SK-N-SH (cell line): ENCODE data around the gene TMEM131L. TPM values are rescaled to one million over a fixed set of nuclear protein-coding genes. Genes with fewer than 3 reads are reported as not detected.

Experiments used
- CTCF ChIA-PET: fragments of 300-600, 350-600 bp; formaldehyde crosslinking; extraction: SDS; loops from one replicate; lab custom pipeline; 2021; lab: Yijun Ruan, JAX
- POLR2A ChIA-PET: fragments of 350-600 bp; sonication (Branson Sonifier 250); formaldehyde crosslinking; extraction: SDS; loops from one replicate; lab custom pipeline; 2020; ENCODE audit warnings: antibody characterized with exemption, inconsistent platforms; lab: Yijun Ruan, JAX
- DNase-seq: peaks from one replicate; pipeline ENCODE4 v3.0.0; 2012
- H2AFZ ChIP-seq: fragments of 200-600 bp; sonication (generic); 2 replicates; pipeline ENCODE4 v1.8.1; 2016; ENCODE audit warnings: antibody characterized with exemption, mild to moderate bottlenecking, low read depth
- H3F3A ChIP-seq: fragments of 200-600 bp; sonication (generic); replicated peaks from 2 replicates; pipeline ENCODE3; 2016; ENCODE audit warnings: antibody characterized with exemption, mild to moderate bottlenecking; ENCODE audit not compliant: insufficient read depth
- H3K27ac ChIP-seq, 2 experiments: fragments of 200-500 bp in 1 of 2; fragments of 200-600 bp in 1 of 2; sonication (Bioruptor generic) in 1 of 2; sonication (generic), shearing (Covaris generic) in 1 of 2; 2 replicates each; pipeline versions ENCODE4 v1.5.1 to v1.6.1; 2014 to 2016; ENCODE audit warnings: low read depth in 2 of 2, inconsistent platforms in 1 of 2, low read length in 1 of 2, mild to moderate bottlenecking in 1 of 2, mixed read lengths in 1 of 2
- H3K27me3 ChIP-seq: fragments of 200-600 bp; sonication (generic), shearing (Covaris generic); 2 replicates; pipeline ENCODE4 v1.6.1; 2016; ENCODE audit warnings: mixed run types; ENCODE audit not compliant: insufficient read depth
- H3K36me3 ChIP-seq, 2 experiments: fragments of 200-500 bp in 1 of 2; fragments of 200-600 bp in 1 of 2; sonication (Bioruptor generic) in 1 of 2; sonication (generic) in 1 of 2; replicated peaks in 1 of 2; 2 replicates each; pipeline versions ENCODE3 to v1.5.1; 2014 to 2016; ENCODE audit warnings: low read length in 1 of 2, mild to moderate bottlenecking in 1 of 2; ENCODE audit not compliant: insufficient read depth in 2 of 2, control insufficient read depth in 1 of 2
- H3K4me1 ChIP-seq, 2 experiments: fragments of 200-500 bp in 1 of 2; fragments of 200-600 bp in 1 of 2; sonication (Bioruptor generic) in 1 of 2; sonication (generic), shearing (Covaris generic) in 1 of 2; 2 replicates each; pipeline versions ENCODE4 v1.5.1 to v1.6.1; 2014 to 2016; ENCODE audit warnings: low read depth in 1 of 2, low read length in 1 of 2, mixed run types in 1 of 2; ENCODE audit not compliant: insufficient read depth in 2 of 2, control insufficient read depth in 1 of 2
- H3K4me2 ChIP-seq: fragments of 200-600 bp; sonication (generic), shearing (Covaris generic); 2 replicates; pipeline ENCODE4 v1.6.1; 2017; ENCODE audit warnings: mixed run types
- H3K4me3 ChIP-seq, 2 experiments: fragments of 200-500 bp in 1 of 2; fragments of 200-600 bp in 1 of 2; sonication (Bioruptor generic) in 1 of 2; sonication (generic), shearing (Covaris generic) in 1 of 2; 2 replicates each; pipeline versions ENCODE4 v1.5.1 to v1.8.1; 2014 to 2016; ENCODE audit warnings: low read depth in 2 of 2, inconsistent platforms in 1 of 2, low read length in 1 of 2, mild to moderate bottlenecking in 1 of 2, mixed read lengths in 1 of 2, moderate library complexity in 1 of 2
- H3K79me2 ChIP-seq: fragments of 200-600 bp; sonication (generic); 2 replicates; pipeline ENCODE4 v1.8.1; 2017; ENCODE audit warnings: mild to moderate bottlenecking; ENCODE audit not compliant: insufficient read depth
- H3K9ac ChIP-seq: fragments of 200-600 bp; sonication (generic); 2 replicates; pipeline ENCODE4 v1.6.1; 2017; ENCODE audit warnings: mixed run types
- H3K9me2 ChIP-seq: fragments of 200-600 bp; sonication (generic); 2 replicates; pipeline ENCODE4 v1.6.1; 2017; ENCODE audit warnings: mixed run types
- H3K9me3 ChIP-seq: fragments of 200-600 bp; sonication (generic); 2 replicates; pipeline ENCODE4 v1.6.1; 2017; ENCODE audit warnings: mixed run types, mild to moderate bottlenecking, moderate library complexity
- H4K20me1 ChIP-seq: fragments of 200-600 bp; sonication (generic); 2 replicates; pipeline ENCODE4 v1.6.1; 2017; ENCODE audit warnings: mild to moderate bottlenecking, mixed run types; ENCODE audit not compliant: insufficient read depth
- CTCF ChIP-seq: fragments of 200-600 bp; sonication (generic); IDR thresholded peaks from 2 replicates; pipeline ENCODE4 v1.6.1; 2017; ENCODE audit warnings: antibody characterized with exemption, mild to moderate bottlenecking, moderate library complexity
- EP300 ChIP-seq, 2 experiments: IDR thresholded peaks; 2 replicates each; pipeline versions ENCODE4 v1.4.0 to v1.6.1; 2012; ENCODE audit warnings: borderline replicate concordance in 1 of 2, low read depth in 1 of 2, low read length in 1 of 2
- FOSL2 ChIP-seq: IDR thresholded peaks from 2 replicates; pipeline ENCODE4 v1.4.0; 2012; ENCODE audit warnings: low read depth, mild to moderate bottlenecking, moderate library complexity, borderline replicate concordance
- GABPA ChIP-seq: IDR thresholded peaks from 2 replicates; pipeline ENCODE4 v1.4.0; 2012; ENCODE audit warnings: low read depth, mild to moderate bottlenecking
- JUND ChIP-seq: IDR thresholded peaks from 2 replicates; pipeline ENCODE4 v1.4.0; 2012
- MAX ChIP-seq: IDR thresholded peaks from 2 replicates; pipeline ENCODE4 v1.4.0; 2012; ENCODE audit warnings: low read depth
- MEF2A ChIP-seq: IDR thresholded peaks from 2 replicates; pipeline ENCODE4 v1.4.0; 2012; ENCODE audit warnings: low read depth, borderline replicate concordance
- NFIC ChIP-seq: IDR thresholded peaks from 2 replicates; pipeline ENCODE4 v1.4.0; 2012; ENCODE audit warnings: borderline replicate concordance
- NRF1 ChIP-seq: IDR thresholded peaks from 2 replicates; pipeline ENCODE4 v1.6.1; 2012; ENCODE audit warnings: low read depth, mild to moderate bottlenecking, low read length
- PBX3 ChIP-seq: IDR thresholded peaks from 2 replicates; pipeline ENCODE4; 2012
- RXRA ChIP-seq: IDR thresholded peaks from 2 replicates; pipeline ENCODE4 v1.4.0; 2012; ENCODE audit warnings: low read depth, mild to moderate bottlenecking, borderline replicate concordance
- SMC3 ChIP-seq: IDR thresholded peaks from 2 replicates; pipeline ENCODE4 v1.6.1; 2012; ENCODE audit warnings: low read depth, low read length, improper control_type of control experiment
- TAF1 ChIP-seq: IDR thresholded peaks from 2 replicates; pipeline ENCODE4 v1.6.1; 2012; ENCODE audit warnings: low read depth, mild to moderate bottlenecking, low read length, moderate library complexity, borderline replicate concordance
- TCF12 ChIP-seq: IDR thresholded peaks from 2 replicates; pipeline ENCODE4 v1.4.0; 2012
- TEAD4 ChIP-seq: IDR thresholded peaks from 2 replicates; pipeline ENCODE4 v1.4.0; 2012; ENCODE audit warnings: mild to moderate bottlenecking, borderline replicate concordance; ENCODE audit not compliant: insufficient read depth
- USF1 ChIP-seq: IDR thresholded peaks from 2 replicates; pipeline ENCODE4 v1.4.0; 2012; ENCODE audit warnings: low read depth, borderline replicate concordance
- WGBS: methylation state at CpG from one replicate; pipeline ENCODE4 v1.1.6; 2017; ENCODE audit warnings: low lambda C conversion rate; 5-methylcytosine and 5-hydroxymethylcytosine counted together
- polyA plus RNA-seq, 3 experiments: library from polyadenylated mRNA; depleted of rRNA; stranded (reverse); fragments of >200 nt; gene quantifications; 2 replicates each; pipeline ENCODE4 v1.2.3, GENCODE V29; 2012

TMEM131L gene
- polyA plus RNA-seq, 1 of the 3 experiments (the other 2 are of a cell fraction): 6.2 TPM

GRCh38 chr4:153513596-153513995 is 47.4 kb downstream of the TMEM131L start:
- Histone ChIP-seq H3K79me2 (peaks cover 12% of the 10 kb centered on the region; the same call in 1 of the 2 replicates), H3K4me1 (peaks cover 0 to 30% of the 10 kb centered on the region in 2 experiments; a peak in 3 of 4 replicates), H3K27me3 (no peaks in the 10 kb centered on the region), H3K4me3 (peak overlapping the region in 1 of 2 experiments; percentile 23; a peak in 1 of 4 replicates), H3K9me2 (no peaks in the 10 kb centered on the region), H2AFZ (no peak overlapping the region), H3F3A (peaks cover 35% of the 10 kb centered on the region), H3K27ac (peak overlapping the region in 1 of 2 experiments; percentile 84; a peak in 2 of 4 replicates), H4K20me1 (peaks cover 3% of the 10 kb centered on the region; the same call in 1 of the 2 replicates), H3K4me2 (peak overlapping the region; percentile 71; the same call in 1 of the 2 replicates), H3K9me3 (no peaks in the 10 kb centered on the region), H3K9ac (peak overlapping the region; percentile 37; the same call in 1 of the 2 replicates), H3K36me3 (peaks cover 0 to 7% of the 10 kb centered on the region in 2 experiments)
- whole genome bisulfite sequencing: 39% methylated on average over 1 of the region's 1 CpG
- CTCF ChIA-PET: interaction anchor here (1.5 kb wide), 1 partner anchor 61 kb away, joined by 3 read pairs; no protein-coding TSS in a partner anchor
- POLR2A ChIA-PET: no interaction called here
- DNase-seq: no peak
- TF ChIP-seq RXRA (peak; percentile 80), GABPA (no peak), EP300 (IDR thresholded peaks at IDR 0.05; ENCODE audit: borderline replicate concordance in 1 of 2, low read depth in 1 of 2, low read length in 1 of 2) (peak; percentile 15 to 38; a peak in 1 of 4 replicates), TEAD4 (peak; percentile 47; the same call in 1 of the 2 replicates), CTCF (no peak), NRF1 (no peak), JUND (peak; percentile 46; the same call in 1 of the 2 replicates), PBX3 (0 out of 2 replicates have a peak, but pooled peaks have one; percentile 44), FOSL2 (peak; percentile 69; the same call in 1 of the 2 replicates), TCF12 (peak; percentile 56), MEF2A (no peak)

- peaks cover 0 to 30% of the 10 kb centered on the region in 2 experiments; a peak in 3 of 4 replicates for H3K4me1 ChIP-seq
- no peaks in the 10 kb centered on the region for H3K27me3 ChIP-seq
- H3K9me3 ChIP-seq: no peaks in the 10 kb centered on the region
- ChIA-PET POLR2A (no interaction called here), CTCF (interaction anchor here (1.5 kb wide), 1 partner anchor 60 kb away, joined by 3 read pairs; no protein-coding TSS in a partner anchor)
- peaks cover 12% of the 10 kb centered on the region; the same call in 1 of the 2 replicates for H3K79me2 ChIP-seq
- peak overlapping the region in 1 of 2 experiments; percentile 84; a peak in 2 of 4 replicates for H3K27ac ChIP-seq
- H2AFZ ChIP-seq: no peak overlapping the region
- peaks cover 35% of the 10 kb centered on the region for H3F3A ChIP-seq
- TF ChIP-seq TAF1 (no peak), GABPA (no peak), NFIC (peak; percentile 62), MAX (peak; percentile 12; the same call in 1 of the 2 replicates), EP300 (IDR thresholded peaks at IDR 0.05; ENCODE audit: borderline replicate concordance in 1 of 2, low read depth in 1 of 2, low read length in 1 of 2) (no peak), JUND (peak; percentile 56; the same call in 1 of the 2 replicates), FOSL2 (peak; percentile 41; the same call in 1 of the 2 replicates), SMC3 (no peak), PBX3 (peak; percentile 54; the same call in 1 of the 2 replicates), TEAD4 (peak; percentile 13; the same call in 1 of the 2 replicates), RXRA (0 out of 2 replicates have a peak, but pooled peaks have one; percentile 2), USF1 (no peak), TCF12 (peak; percentile 20; the same call in 1 of the 2 replicates)
- H3K9ac ChIP-seq: peak overlapping the region; percentile 37; the same call in 1 of the 2 replicates
- peaks cover 3% of the 10 kb centered on the region; the same call in 1 of the 2 replicates for H4K20me1 ChIP-seq
- WGBS: 38% methylated on average over 3 of the region's 3 CpGs
- H3K4me3 ChIP-seq: peak overlapping the region in 1 of 2 experiments; percentile 23; a peak in 1 of 4 replicates
- peak overlapping the region; percentile 71; the same call in 1 of the 2 replicates for H3K4me2 ChIP-seq
- H3K36me3 ChIP-seq: peaks cover 0 to 2% of the 10 kb centered on the region in 2 experiments
- H3K9me2 ChIP-seq: no peaks in the 10 kb centered on the region
- no peak for DNase-seq
Measured at GRCh38 chr4:153514001-153514526, 47.9 kb downstream of the TMEM131L start.
